ENCODE data around the gene ELMO1. TPM values are rescaled to one million over a fixed set of nuclear protein-coding genes. Genes with fewer than 3 reads are reported as not detected.

ELMO1 gene
- total and polyA plus RNA-seq, 4 donors: 10.1 to 183 (median 34.4) TPM

DNA sequence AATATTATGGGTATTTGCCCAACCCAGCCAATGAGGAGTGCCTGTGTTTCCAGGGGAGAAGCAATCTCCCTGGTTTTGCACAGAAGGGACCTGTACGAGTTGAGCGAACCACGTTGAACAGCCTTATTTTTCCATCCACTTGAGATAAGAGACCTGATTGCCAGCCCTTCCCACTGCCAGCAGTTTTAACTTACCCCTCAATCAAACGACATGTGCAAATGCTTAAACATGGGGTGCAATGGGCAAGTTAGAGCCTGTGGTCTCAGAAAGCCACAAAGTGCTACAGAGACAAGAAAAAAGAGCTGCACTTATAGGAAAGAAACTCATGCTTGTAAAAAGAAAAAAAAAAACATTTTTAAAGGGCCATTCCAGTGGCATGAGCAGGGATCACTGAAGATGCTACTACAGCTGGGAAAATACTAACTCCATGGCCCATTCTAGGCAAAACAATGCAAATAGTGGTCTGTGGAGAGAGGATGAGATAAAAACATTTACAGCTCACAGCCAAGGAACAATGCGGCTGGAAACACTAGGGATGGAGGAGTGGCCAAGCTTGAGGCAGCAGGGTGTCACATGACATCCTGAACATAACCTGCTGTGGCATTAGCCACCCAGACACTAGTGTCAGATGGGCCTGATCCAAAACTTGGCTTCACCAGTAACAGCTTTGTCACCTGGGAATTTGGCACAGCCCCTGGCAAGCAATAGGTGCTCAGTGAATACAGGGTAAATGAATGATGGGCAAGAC, 162.8 kb downstream of the ELMO1 start:
- H3K36me3 ChIP-seq (ENCODE audit: control insufficient read depth in 4 of 4, insufficient read depth in 4 of 4, low read length in 4 of 4): no peaks in the 10 kb centered on the region
- no peak for TF ChIP-seq CTCF (IDR thresholded peaks at IDR 0.05; ENCODE audit: control extremely low read depth, extremely low read depth)
- ATAC-seq (ENCODE audit: insufficient read depth, low FRiP score): no peak
- H3K9ac ChIP-seq (ENCODE audit: insufficient read depth in 1 of 2, low read length in 2 of 2): no peak overlapping the region
- 34 to 38% methylated on average over 5 of the region's 5 CpGs for WGBS, 2 donors
- H3K9me3 ChIP-seq (ENCODE audit: control insufficient read depth in 4 of 4, insufficient read depth in 3 of 4, low read length in 3 of 4): no peaks in the 10 kb centered on the region
- DNase-seq: peak in 1 of 3 donors; percentile 55
- H3K27ac ChIP-seq (ENCODE audit: low read depth in 1 of 2, low read length in 1 of 2): peak overlapping the region in 1 of 2 donors; percentile 45
- no peak overlapping the region for H3K4me3 ChIP-seq
- H3K4me1 ChIP-seq (ENCODE audit: control insufficient read depth in 5 of 5, insufficient read depth in 5 of 5, low read length in 5 of 5): peaks cover 10 to 63% (median 19%) of the 10 kb centered on the region in 5 donors
- H3K27me3 ChIP-seq (ENCODE audit: control insufficient read depth in 3 of 3, insufficient read depth in 3 of 3, low read length in 2 of 3): no peaks in the 10 kb centered on the region

DNA sequence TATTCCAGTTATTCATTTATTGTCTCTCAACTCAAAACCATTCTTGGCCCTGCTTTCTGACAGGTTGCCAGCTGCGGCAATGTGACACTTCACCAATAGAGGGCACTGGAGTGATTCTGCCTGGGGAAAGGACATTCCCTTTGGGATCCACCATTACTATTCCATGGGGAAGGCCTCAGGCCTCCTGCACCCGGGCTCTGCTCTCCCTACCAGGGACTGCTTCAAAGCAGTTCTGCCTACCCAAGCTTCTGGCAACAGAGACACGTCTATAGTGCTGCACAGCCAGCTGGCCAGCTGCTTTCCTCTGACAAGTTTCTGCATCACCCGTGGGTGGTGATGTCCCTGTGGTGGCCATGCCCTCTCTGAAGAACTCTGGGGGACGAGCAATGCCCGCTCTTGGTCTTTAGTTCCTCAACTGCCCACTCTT, 163.8 kb downstream of the ELMO1 start:
- H3K4me1 ChIP-seq (ENCODE audit: control insufficient read depth in 5 of 5, insufficient read depth in 5 of 5, low read length in 5 of 5): peaks cover 10 to 63% (median 19%) of the 10 kb centered on the region in 5 donors
- H3K4me3 ChIP-seq: no peak overlapping the region
- DNase-seq (peak; percentile 81 to 83 (median 83)), ATAC-seq (ENCODE audit: insufficient read depth, low FRiP score) (peak; percentile 31)
- no peak overlapping the region for H3K9ac ChIP-seq (ENCODE audit: insufficient read depth in 1 of 2, low read length in 2 of 2)
- H3K36me3 ChIP-seq (ENCODE audit: control insufficient read depth in 4 of 4, insufficient read depth in 4 of 4, low read length in 4 of 4): no peaks in the 10 kb centered on the region
- no peak overlapping the region for H3K27ac ChIP-seq (ENCODE audit: low read depth in 1 of 2, low read length in 1 of 2)
- no peak for TF ChIP-seq CTCF (IDR thresholded peaks at IDR 0.05; ENCODE audit: control extremely low read depth, extremely low read depth)
- H3K27me3 ChIP-seq (ENCODE audit: control insufficient read depth in 3 of 3, insufficient read depth in 3 of 3, low read length in 2 of 3): no peaks in the 10 kb centered on the region
- H3K9me3 ChIP-seq (ENCODE audit: control insufficient read depth in 4 of 4, insufficient read depth in 3 of 4, low read length in 3 of 4): no peaks in the 10 kb centered on the region
- WGBS, 2 donors: 61 to 67% methylated on average over 6 of the region's 6 CpGs

DNA sequence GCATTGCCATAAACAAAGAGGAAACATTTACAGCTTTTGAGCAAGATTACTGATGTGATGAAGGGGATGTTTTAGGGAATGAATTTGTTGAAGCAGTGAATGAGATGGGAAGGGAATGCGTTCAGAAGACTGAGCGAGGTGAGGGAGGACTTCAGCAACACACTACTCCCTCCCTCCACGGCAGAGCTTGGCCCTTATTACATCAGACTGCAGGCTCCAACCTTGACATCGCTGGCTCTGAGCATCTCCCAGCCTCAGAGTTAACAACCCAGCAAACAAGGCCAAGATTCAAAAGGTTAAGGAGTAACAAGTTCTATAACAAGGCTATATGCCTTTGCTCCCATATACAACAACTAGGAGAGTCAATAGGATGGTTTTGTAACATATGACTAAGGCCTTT, 164.4 kb downstream of the ELMO1 start:
- ATAC-seq (ENCODE audit: insufficient read depth, low FRiP score): no peak
- no peaks in the 10 kb centered on the region for H3K36me3 ChIP-seq (ENCODE audit: control insufficient read depth in 4 of 4, insufficient read depth in 4 of 4, low read length in 4 of 4)
- H3K4me1 ChIP-seq (ENCODE audit: control insufficient read depth in 5 of 5, insufficient read depth in 5 of 5, low read length in 5 of 5): peaks cover 10 to 63% (median 19%) of the 10 kb centered on the region in 5 donors
- peak overlapping the region in 1 of 2 donors; percentile 63 for H3K27ac ChIP-seq (ENCODE audit: low read depth in 1 of 2, low read length in 1 of 2)
- H3K4me3 ChIP-seq: no peak overlapping the region
- no peak for TF ChIP-seq CTCF (IDR thresholded peaks at IDR 0.05; ENCODE audit: control extremely low read depth, extremely low read depth)
- H3K9ac ChIP-seq (ENCODE audit: insufficient read depth in 1 of 2, low read length in 2 of 2): no peak overlapping the region
- no peaks in the 10 kb centered on the region for H3K9me3 ChIP-seq (ENCODE audit: control insufficient read depth in 4 of 4, insufficient read depth in 3 of 4, low read length in 3 of 4)
- 63 to 71% methylated on average over 4 of the region's 4 CpGs for WGBS, 2 donors
- H3K27me3 ChIP-seq (ENCODE audit: control insufficient read depth in 3 of 3, insufficient read depth in 3 of 3, low read length in 2 of 3): no peaks in the 10 kb centered on the region
- DNase-seq: peak in 1 of 3 donors; percentile 33

All from lung (tissue), 12 donors.